ENCODE measurements around the gene KDM4C. TPM values are rescaled to one million over a fixed set of nuclear protein-coding genes. Genes with fewer than 3 reads are reported as not detected.

The KDM4C gene
- total and polyA plus RNA-seq, 2 of the 8 experiments (the other 6 are each of a cell fraction or from before 2014, with no cell fraction given) = 13.0 to 26.1 TPM

DNA sequence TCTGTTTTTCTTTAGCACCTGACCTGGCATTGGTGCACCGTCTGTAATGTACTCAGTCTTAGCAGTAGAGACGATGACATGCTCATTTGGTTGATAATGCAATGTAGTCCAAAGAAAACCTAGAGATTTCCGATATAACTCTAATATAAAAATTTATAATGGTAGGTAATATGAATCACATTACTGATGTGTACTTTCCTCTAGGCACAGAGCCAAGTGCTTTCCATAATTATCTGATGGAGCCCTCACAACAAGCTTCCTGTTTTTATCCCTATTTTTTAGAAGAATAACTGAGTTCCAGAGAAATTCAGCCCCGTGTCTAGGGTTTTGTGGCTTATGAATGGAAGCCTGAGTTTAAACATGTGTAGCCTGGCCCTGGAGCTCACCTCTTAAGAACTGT, 53.7 kb downstream of the KDM4C start:
- H3K4me1 ChIP-seq (replicated peaks in 1 of 4; ENCODE audit: control insufficient read depth in 3 of 4, insufficient read depth in 4 of 4, low read length in 3 of 4) = no peaks in the 10 kb centered on the region

More for the DNA sequence above, 53.7 kb downstream of the KDM4C start:
- 93% methylated on average over 4 of the region's 4 CpGs; no CpG with 5 or more reads in 1 of the 2 experiments for WGBS, 2 experiments (ENCODE audit: extremely low coverage in 1 of 2, insufficient coverage in 1 of 2, insufficient read length in 1 of 2, insufficient replicate concordance in 2 of 2, low coverage in 1 of 2, low lambda C conversion rate in 2 of 2, missing lambda C conversion rate in 1 of 2)
- TF ChIP-seq, protein P1, sequence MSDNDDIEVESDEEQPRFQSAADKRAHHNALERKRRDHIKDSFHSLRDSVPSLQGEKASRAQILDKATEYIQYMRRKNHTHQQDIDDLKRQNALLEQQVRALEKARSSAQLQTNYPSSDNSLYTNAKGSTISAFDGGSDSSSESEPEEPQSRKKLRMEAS (IDR thresholded peaks at IDR 0.05) = no peak
- TF ChIP-seq EGR1 (IDR thresholded peaks at IDR 0.05; ENCODE audit: borderline replicate concordance, low read depth, low read length) (no peak), SIN3A (conservative IDR thresholded peaks at IDR 0.05 in 1 of 2, IDR thresholded peaks at IDR 0.05 in 1 of 2; ENCODE audit: low read depth in 1 of 2, low read length in 2 of 2) (no peak), JUN (IDR thresholded peaks at IDR 0.05; ENCODE audit: low read depth, low read length) (no peak), KDM5A (IDR thresholded peaks at IDR 0.05; ENCODE audit: low read length) (no peak)
- H4K91ac ChIP-seq (replicated peaks; ENCODE audit: insufficient read length, low read length) = no peak overlapping the region
- peaks cover 0 to 12% of the 10 kb centered on the region in 2 experiments; a peak in 2 of 4 replicates for H3K9me3 ChIP-seq (ENCODE audit: insufficient read depth in 2 of 2, low read depth in 1 of 2, low read length in 1 of 2)
- H4K5ac ChIP-seq (ENCODE audit: insufficient read length, low read depth, low read length) = no peak overlapping the region
- H2BK12ac ChIP-seq (ENCODE audit: low read depth, low read length) = no peak overlapping the region
- no peak overlapping the region for H3K4ac ChIP-seq (replicated peaks; ENCODE audit: insufficient read length, low read depth, low read length)
- H2BK120ac ChIP-seq (replicated peaks; ENCODE audit: low read depth, low read length) = no peak overlapping the region
- H2AFZ ChIP-seq (ENCODE audit: low read length) = no peak overlapping the region
- H4K20me1 ChIP-seq (replicated peaks in 1 of 2; ENCODE audit: control insufficient read depth in 1 of 2, insufficient read depth in 2 of 2, low read length in 2 of 2) = no peaks in the 10 kb centered on the region
- no peaks in the 10 kb centered on the region for H3K79me2 ChIP-seq (ENCODE audit: control insufficient read depth in 1 of 2, insufficient read depth in 2 of 2, low read length in 2 of 2)
- H3K27me3 ChIP-seq (replicated peaks in 1 of 4; ENCODE audit: control insufficient read depth in 3 of 4, extremely low read depth in 1 of 4, insufficient read depth in 3 of 4, low read length in 3 of 4) = no peaks in the 10 kb centered on the region
- H3K79me1 ChIP-seq (ENCODE audit: low read depth, low read length) = no peaks in the 10 kb centered on the region
- POLR2A ChIA-PET (ENCODE audit: partially characterized antibody) = no interaction called here
- H3K4me2 ChIP-seq (ENCODE audit: insufficient read depth in 1 of 2, low read depth in 2 of 2, low read length in 2 of 2) = no peak overlapping the region
- no peak overlapping the region for H2BK20ac ChIP-seq (ENCODE audit: low read length)
- FAIRE-seq (no peak), DNase-seq (ENCODE audit: low read depth in 1 of 2, low spot score in 2 of 2) (no peak)
- H3K18ac ChIP-seq (ENCODE audit: extremely low read depth, low read length) = no peak overlapping the region
- H3K56ac ChIP-seq (replicated peaks; ENCODE audit: insufficient read length, low read depth, low read length) = no peak overlapping the region
- no peak overlapping the region for H3K23ac ChIP-seq (ENCODE audit: insufficient read length)
- H3K36me3 ChIP-seq (ENCODE audit: control insufficient read depth in 2 of 4, insufficient read depth in 4 of 4, low read length in 3 of 4) = peaks cover 0 to 11% (median 1%) of the 10 kb centered on the region in 4 experiments; a peak in 3 of 8 replicates
- H2AK5ac ChIP-seq (ENCODE audit: low read depth, low read length) = no peak overlapping the region
- no peak overlapping the region for H2BK15ac ChIP-seq (ENCODE audit: low read length)
- no peak overlapping the region for H3K14ac ChIP-seq (ENCODE audit: insufficient read length)
- CTCF ChIA-PET (ENCODE audit: partially characterized antibody) = no interaction called here
- H4K8ac ChIP-seq (ENCODE audit: extremely low read depth, insufficient read depth, low read length) = no peak overlapping the region
- H2BK5ac ChIP-seq (ENCODE audit: low read depth, low read length) = no peak overlapping the region
- no peaks in the 10 kb centered on the region for H3K23me2 ChIP-seq (ENCODE audit: low read depth, low read length)
- no peak overlapping the region for H3K27ac ChIP-seq (ENCODE audit: low read depth, low read length)
- no peak overlapping the region for H3K9ac ChIP-seq (replicated peaks in 1 of 4; ENCODE audit: extremely low read depth in 1 of 4, low read depth in 3 of 4, low read length in 3 of 4)
- no peak overlapping the region for H3K4me3 ChIP-seq (ENCODE audit: extremely low read depth in 1 of 4, insufficient read depth in 2 of 4, low read depth in 3 of 4, low read length in 4 of 4)

All from H1 (cell line).